Omental fat pad (tissue), 4 donors: ENCODE data around the gene MPPED1. TPM values are rescaled to one million over a fixed set of nuclear protein-coding genes. Genes with fewer than 3 reads are reported as not detected.

Experiments
- ATAC-seq: fragments of 150-250 bp; one replicate; pipeline ENCODE4 v1.9.1; 2016; ENCODE audit warnings: mild to moderate bottlenecking, moderate library complexity; ENCODE audit not compliant: low FRiP score
- DNase-seq: peaks from one replicate; pipeline ENCODE4 v3.0.0-alpha.2; 2019; ENCODE audit warnings: low spot score
- total RNA-seq, 4 donors: library from RNA; depleted of rRNA; stranded (reverse); fragments of >200 nt; gene quantifications; one replicate each; pipeline ENCODE4 v1.1.0, GENCODE V29; 2016
- TF ChIP-seq, protein P1 (sequence below), 3 donors: fragments of 450-650 bp; IDR thresholded peaks; one replicate each; pipeline ENCODE4 v1.5.1; 2016 to 2017; ENCODE audit warnings: antibody characterized with exemption in 3 of 3, mild to moderate bottlenecking in 3 of 3, moderate library complexity in 2 of 3

Gene MPPED1
- total RNA-seq, 4 donors from 2014 or later: not detected

- ATAC-seq: no peak
- TF ChIP-seq, protein P1, sequence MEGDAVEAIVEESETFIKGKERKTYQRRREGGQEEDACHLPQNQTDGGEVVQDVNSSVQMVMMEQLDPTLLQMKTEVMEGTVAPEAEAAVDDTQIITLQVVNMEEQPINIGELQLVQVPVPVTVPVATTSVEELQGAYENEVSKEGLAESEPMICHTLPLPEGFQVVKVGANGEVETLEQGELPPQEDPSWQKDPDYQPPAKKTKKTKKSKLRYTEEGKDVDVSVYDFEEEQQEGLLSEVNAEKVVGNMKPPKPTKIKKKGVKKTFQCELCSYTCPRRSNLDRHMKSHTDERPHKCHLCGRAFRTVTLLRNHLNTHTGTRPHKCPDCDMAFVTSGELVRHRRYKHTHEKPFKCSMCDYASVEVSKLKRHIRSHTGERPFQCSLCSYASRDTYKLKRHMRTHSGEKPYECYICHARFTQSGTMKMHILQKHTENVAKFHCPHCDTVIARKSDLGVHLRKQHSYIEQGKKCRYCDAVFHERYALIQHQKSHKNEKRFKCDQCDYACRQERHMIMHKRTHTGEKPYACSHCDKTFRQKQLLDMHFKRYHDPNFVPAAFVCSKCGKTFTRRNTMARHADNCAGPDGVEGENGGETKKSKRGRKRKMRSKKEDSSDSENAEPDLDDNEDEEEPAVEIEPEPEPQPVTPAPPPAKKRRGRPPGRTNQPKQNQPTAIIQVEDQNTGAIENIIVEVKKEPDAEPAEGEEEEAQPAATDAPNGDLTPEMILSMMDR (IDR thresholded peaks at IDR 0.05): no peak
- DNase-seq: no peak
These were observed 125.3 kb downstream of the MPPED1 start for GRCh38 chr22:43537019-43537585.

GRCh38 chr22:43539572-43540528, 128.0 kb downstream of the MPPED1 start:
- DNase-seq (no peak), ATAC-seq (no peak)
- TF ChIP-seq, protein P1 (IDR thresholded peaks at IDR 0.05): no peak

DNA sequence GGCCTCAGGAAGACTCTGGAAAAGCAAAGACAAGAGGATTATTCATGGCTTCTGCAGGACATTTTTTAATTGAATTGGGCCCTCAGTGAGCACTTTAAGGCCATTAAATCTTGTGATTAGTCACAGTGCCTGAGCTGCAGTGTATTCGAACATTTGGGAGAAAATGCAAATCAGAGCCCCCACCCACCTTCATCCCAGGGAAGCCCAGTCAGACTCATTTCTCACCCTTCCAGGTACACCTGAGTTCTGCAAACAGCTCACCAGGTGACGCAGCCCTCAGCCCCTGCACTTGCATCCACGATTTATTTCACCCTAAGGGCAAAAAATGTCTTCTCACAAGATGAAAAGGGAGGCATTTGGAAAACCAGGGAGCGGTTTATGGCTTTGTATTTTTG, 128.7 kb downstream of the MPPED1 start:
- TF ChIP-seq, protein P1 (IDR thresholded peaks at IDR 0.05): no peak
- DNase-seq (no peak), ATAC-seq (no peak)

GRCh38 chr22:43541022-43541421, 129.2 kb downstream of the MPPED1 start:
- no peak for ATAC-seq
- no peak for DNase-seq
- TF ChIP-seq, protein P1 (IDR thresholded peaks at IDR 0.05): no peak

DNA sequence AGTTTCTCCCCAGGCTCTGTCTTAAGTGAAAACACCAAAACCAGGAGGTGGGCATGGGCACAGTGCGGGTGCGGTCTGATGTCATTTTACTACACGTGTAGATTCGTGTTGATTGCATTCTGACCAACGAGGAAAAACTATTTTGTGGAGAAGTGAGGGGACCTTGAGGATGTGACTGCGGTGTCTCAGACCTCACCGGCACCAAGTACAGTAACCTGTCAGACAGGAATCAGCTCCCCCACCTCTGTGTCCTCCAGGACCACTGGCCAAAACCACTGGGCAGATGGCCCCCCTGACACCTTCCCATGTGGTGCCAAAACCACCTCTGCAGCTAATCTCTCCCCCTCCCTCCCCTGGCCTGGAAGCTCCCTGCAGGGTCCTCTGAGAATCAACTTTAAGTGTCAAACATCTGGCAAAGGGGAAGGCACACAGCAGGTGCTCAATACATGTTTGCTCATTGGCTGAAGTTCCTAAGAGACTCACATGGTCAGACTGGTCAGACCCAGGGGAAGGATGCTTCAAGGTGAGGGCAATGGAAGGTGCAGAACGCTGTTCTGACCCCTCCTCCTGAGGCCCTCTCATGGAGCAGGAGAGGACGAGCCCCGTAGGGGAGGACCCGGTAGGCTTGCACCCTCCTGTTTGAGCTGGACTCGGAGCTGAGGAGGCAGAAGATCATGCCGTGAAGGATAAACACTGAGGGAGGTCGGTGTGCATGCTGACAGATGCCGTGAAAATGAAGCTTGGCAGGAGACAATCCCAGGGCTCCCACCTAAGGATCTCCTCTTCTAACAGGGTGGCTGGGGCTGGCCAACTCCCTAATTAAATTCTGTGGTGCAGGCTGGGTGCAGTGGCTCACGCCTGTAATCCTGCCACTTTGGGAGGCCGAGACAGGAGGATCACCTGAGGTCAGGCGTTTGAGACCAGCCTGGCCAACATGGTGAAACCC, 129.9 kb downstream of the MPPED1 start:
- no peak for DNase-seq
- no peak for ATAC-seq
- TF ChIP-seq, protein P1 (IDR thresholded peaks at IDR 0.05): no peak

GRCh38 chr22:43542681-43543521, 131.1 kb downstream of the MPPED1 start:
- DNase-seq: no peak
- no peak for ATAC-seq
- TF ChIP-seq, protein P1 (IDR thresholded peaks at IDR 0.05): no peak
